IgD-negative memory B cell (primary cell): ENCODE data around the gene EHF. TPM values are rescaled to one million over a fixed set of nuclear protein-coding genes. Genes with fewer than 3 reads are reported as not detected.
"Not testable (repeated sequence)": the region's sequence is repeated elsewhere in the genome, so short reads cannot be mapped to it uniquely, and the experiment has no call there.

Experiments used
- H3K27ac Mint-ChIP-seq, 3 donors: one replicate each; pipeline ENCODE4 v1.8.0; 2020 to 2022; ENCODE audit warnings: mild to moderate bottlenecking in 3 of 3, mixed read lengths in 3 of 3, moderate library complexity in 1 of 3
- H3K27me3 Mint-ChIP-seq: one replicate; pipeline ENCODE4 v1.8.0; 2021; ENCODE audit warnings: mixed read lengths
- H3K36me3 Mint-ChIP-seq: one replicate; pipeline ENCODE4 v1.8.0; 2020; ENCODE audit warnings: mild to moderate bottlenecking, mixed read lengths
- H3K4me1 Mint-ChIP-seq, 3 donors: one replicate each; pipeline ENCODE4 v1.8.0; 2020 to 2022; ENCODE audit warnings: mixed read lengths in 3 of 3, mild to moderate bottlenecking in 1 of 3
- H3K4me3 Mint-ChIP-seq, 4 donors: one replicate each; pipeline ENCODE4 v1.8.0; 2020 to 2022; ENCODE audit warnings: mild to moderate bottlenecking in 4 of 4, mixed read lengths in 4 of 4, moderate library complexity in 3 of 4
- H3K9me3 Mint-ChIP-seq, 3 donors: one replicate each; pipeline ENCODE4 v1.8.0; 2020 to 2021; ENCODE audit warnings: mixed read lengths in 3 of 3, mild to moderate bottlenecking in 1 of 3
- polyA plus RNA-seq: library from polyadenylated mRNA; unstranded; fragments of 300-500 nt; fragmentation: Illumina TruSeq; gene quantifications from one replicate; pipeline ENCODE4 v1.2.3, GENCODE V29; 2021

The EHF gene
- polyA plus RNA-seq, 1 donor from 2014 or later: not detected

DNA sequence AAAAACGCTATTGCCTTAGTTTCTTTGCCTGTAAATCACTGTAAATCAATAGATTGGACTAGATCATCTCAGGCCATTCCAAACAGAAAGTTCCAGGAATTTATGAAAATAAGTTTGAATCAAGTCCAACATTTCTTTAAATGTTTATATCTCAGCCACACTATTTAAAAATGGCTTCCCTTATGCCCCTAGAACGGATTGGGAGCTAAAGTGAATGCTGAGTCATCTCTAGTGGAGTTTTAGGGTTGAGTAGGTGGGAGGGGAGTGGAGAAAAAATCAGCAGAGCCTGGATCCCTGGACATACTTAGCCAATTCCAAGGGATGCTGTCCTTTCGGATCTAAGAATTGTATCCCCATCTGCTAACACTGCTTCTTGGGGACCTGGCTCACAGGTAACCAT, 48.6 kb downstream of the EHF start:
- Mint-ChIP-seq H3K4me1 (peaks cover 0 to 8% (median 7%) of the 10 kb centered on the region in 3 donors), H3K36me3 (no peaks in the 10 kb centered on the region), H3K27ac (no peak overlapping the region), H3K9me3 (peaks cover 0 to 3% (median 1%) of the 10 kb centered on the region in 3 donors), H3K27me3 (peaks cover 13% of the 10 kb centered on the region), H3K4me3 (no peak overlapping the region)

GRCh38 chr11:34671117-34671516, 50.2 kb downstream of the EHF start:
- peaks cover 0 to 3% (median 1%) of the 10 kb centered on the region in 3 donors for H3K9me3 Mint-ChIP-seq
- no peak overlapping the region for H3K4me3 Mint-ChIP-seq
- peaks cover 0 to 8% (median 7%) of the 10 kb centered on the region in 3 donors for H3K4me1 Mint-ChIP-seq
- H3K36me3 Mint-ChIP-seq: no peaks in the 10 kb centered on the region
- H3K27ac Mint-ChIP-seq: no peak overlapping the region
- peaks cover 15% of the 10 kb centered on the region for H3K27me3 Mint-ChIP-seq

- H3K36me3 Mint-ChIP-seq: no peaks in the 10 kb centered on the region
- no peak overlapping the region for H3K27ac Mint-ChIP-seq
- H3K4me1 Mint-ChIP-seq: peaks cover 0 to 7% (median 7%) of the 10 kb centered on the region in 3 donors
- no peak overlapping the region for H3K4me3 Mint-ChIP-seq
- H3K27me3 Mint-ChIP-seq: peaks cover 11% of the 10 kb centered on the region
- peaks cover 0 to 3% (median 1%) of the 10 kb centered on the region in 3 donors for H3K9me3 Mint-ChIP-seq
These were observed 51.1 kb downstream of the EHF start for GRCh38 chr11:34671946-34672345.

DNA sequence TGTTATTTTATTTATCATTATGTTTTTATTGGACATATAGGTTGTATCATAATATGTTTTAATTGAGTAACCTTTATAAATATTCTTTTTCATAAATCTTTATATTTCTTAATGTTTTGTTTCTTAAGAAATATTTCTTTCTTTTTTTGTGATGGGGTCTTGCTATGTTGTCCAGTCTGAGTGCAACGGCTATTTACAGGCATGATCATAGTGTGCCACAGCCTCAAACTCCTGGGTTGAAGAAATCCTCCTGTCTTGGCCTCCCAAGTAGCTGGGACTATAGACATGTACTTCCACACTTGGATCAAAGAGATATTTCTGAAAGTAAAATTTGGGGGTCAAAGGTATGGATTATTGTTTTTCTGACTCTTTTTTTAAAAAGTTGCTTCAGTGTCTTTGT, 53.1 kb downstream of the EHF start:
- no peak overlapping the region for H3K4me3 Mint-ChIP-seq
- peaks cover 6% of the 10 kb centered on the region for H3K27me3 Mint-ChIP-seq
- H3K27ac Mint-ChIP-seq: no peak overlapping the region
- no peaks in the 10 kb centered on the region for H3K9me3 Mint-ChIP-seq
- H3K4me1 Mint-ChIP-seq: peaks cover 0 to 7% (median 7%) of the 10 kb centered on the region in 3 donors
- no peaks in the 10 kb centered on the region for H3K36me3 Mint-ChIP-seq

- H3K36me3 Mint-ChIP-seq: no peaks in the 10 kb centered on the region
- no peak overlapping the region for H3K4me3 Mint-ChIP-seq
- no peak overlapping the region for H3K27ac Mint-ChIP-seq
- H3K9me3 Mint-ChIP-seq: no peaks in the 10 kb centered on the region
- H3K27me3 Mint-ChIP-seq: peaks cover 6% of the 10 kb centered on the region
- H3K4me1 Mint-ChIP-seq: no peaks in the 10 kb centered on the region
These were observed 55.3 kb downstream of the EHF start for GRCh38 chr11:34676227-34676626.

DNA sequence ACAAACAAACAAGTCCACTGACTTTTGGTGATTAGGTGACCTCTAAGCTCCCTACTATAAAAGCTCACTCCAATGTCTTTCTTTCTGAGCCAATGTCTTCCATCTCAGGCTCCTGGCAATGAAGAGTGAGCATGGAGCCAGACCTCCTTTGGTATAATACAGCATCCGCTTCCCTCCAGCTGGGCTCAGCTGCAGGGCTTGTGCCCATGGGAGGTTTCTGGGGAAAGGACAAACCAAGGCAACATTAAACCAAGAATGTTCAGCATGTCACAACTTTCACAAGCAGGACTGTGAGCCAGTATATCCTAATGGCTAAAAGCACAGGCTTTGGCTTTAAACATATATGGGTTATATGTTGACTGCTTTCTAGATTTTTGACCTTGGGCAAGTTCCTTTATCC, 58.8 kb downstream of the EHF start:
- Mint-ChIP-seq H3K27ac (no peak overlapping the region), H3K9me3 (no peaks in the 10 kb centered on the region), H3K27me3 (peaks cover 3% of the 10 kb centered on the region), H3K4me3 (no peak overlapping the region), H3K4me1 (no peaks in the 10 kb centered on the region), H3K36me3 (no peaks in the 10 kb centered on the region)

- H3K36me3 Mint-ChIP-seq: no peaks in the 10 kb centered on the region
- H3K4me3 Mint-ChIP-seq: no peak overlapping the region
- no peaks in the 10 kb centered on the region for H3K9me3 Mint-ChIP-seq
- no peak overlapping the region for H3K27ac Mint-ChIP-seq
- peaks cover 3% of the 10 kb centered on the region for H3K27me3 Mint-ChIP-seq
- no peaks in the 10 kb centered on the region for H3K4me1 Mint-ChIP-seq
These were observed 59.3 kb downstream of the EHF start for GRCh38 chr11:34680206-34680605.

- no peak overlapping the region for H3K27ac Mint-ChIP-seq
- H3K9me3 Mint-ChIP-seq: no peaks in the 10 kb centered on the region
These were observed 60.2 kb downstream of the EHF start for GRCh38 chr11:34680918-34681586.

GRCh38 chr11:34682825-34683224, 61.9 kb downstream of the EHF start:
- H3K27me3 Mint-ChIP-seq: peaks cover 1% of the 10 kb centered on the region
- H3K27ac Mint-ChIP-seq: no peak overlapping the region
- H3K4me1 Mint-ChIP-seq: no peaks in the 10 kb centered on the region
- H3K9me3 Mint-ChIP-seq: no peaks in the 10 kb centered on the region
- H3K36me3 Mint-ChIP-seq: no peaks in the 10 kb centered on the region
- H3K4me3 Mint-ChIP-seq: no peak overlapping the region

More at GRCh38 chr11:34680918-34681586, 60.2 kb downstream of the EHF start:
- no peaks in the 10 kb centered on the region for H3K4me1 Mint-ChIP-seq
- H3K36me3 Mint-ChIP-seq: no peaks in the 10 kb centered on the region
- no peak overlapping the region for H3K4me3 Mint-ChIP-seq
- peaks cover 3% of the 10 kb centered on the region for H3K27me3 Mint-ChIP-seq

- no peaks in the 10 kb centered on the region for H3K4me1 Mint-ChIP-seq
- H3K27me3 Mint-ChIP-seq: peaks cover 1% of the 10 kb centered on the region
- no peaks in the 10 kb centered on the region for H3K9me3 Mint-ChIP-seq
- H3K27ac Mint-ChIP-seq: no peak overlapping the region
- no peak overlapping the region for H3K4me3 Mint-ChIP-seq
- H3K36me3 Mint-ChIP-seq: no peaks in the 10 kb centered on the region
These were observed 62.5 kb downstream of the EHF start for GRCh38 chr11:34683396-34683795.

- Mint-ChIP-seq H3K36me3 (no peaks in the 10 kb centered on the region), H3K27me3 (no peaks in the 10 kb centered on the region), H3K4me1 (no peaks in the 10 kb centered on the region), H3K27ac (no peak overlapping the region), H3K4me3 (no peak overlapping the region), H3K9me3 (no peaks in the 10 kb centered on the region)
These were observed 65.0 kb downstream of the EHF start for GRCh38 chr11:34685864-34686263.

DNA sequence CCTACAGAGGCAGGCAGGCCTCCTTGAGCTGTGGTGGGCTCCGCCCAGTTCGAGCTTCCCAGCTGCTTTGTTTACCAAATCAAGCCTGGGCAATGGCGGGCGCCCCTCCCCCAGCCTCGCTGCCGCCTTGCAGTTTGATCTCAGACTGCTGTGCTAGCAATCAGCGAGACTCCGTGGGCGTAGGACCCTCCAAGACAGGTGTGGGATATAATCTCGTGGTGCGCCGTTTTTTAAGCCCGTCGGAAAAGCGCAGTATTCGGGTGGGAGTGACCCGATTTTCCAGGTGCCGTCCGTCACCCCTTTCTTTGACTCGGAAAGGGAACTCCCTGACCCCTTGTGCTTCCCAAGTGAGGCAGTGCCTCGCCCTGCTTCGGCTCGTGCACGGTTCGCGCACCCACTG, 71.4 kb downstream of the EHF start:
- H3K4me3 Mint-ChIP-seq, H3K4me1 Mint-ChIP-seq, H3K36me3 Mint-ChIP-seq, H3K27ac Mint-ChIP-seq, H3K27me3 Mint-ChIP-seq: not testable (repeated sequence)
- peaks cover 0 to 13% (median 0%) of the 10 kb centered on the region in 3 donors for H3K9me3 Mint-ChIP-seq

GRCh38 chr11:34696862-34697261, 76.0 kb downstream of the EHF start:
- Mint-ChIP-seq H3K9me3 (peaks cover 0 to 13% (median 0%) of the 10 kb centered on the region in 3 donors), H3K27ac (no peak overlapping the region)

GRCh38 chr11:34706709-34707461, 86.0 kb downstream of the EHF start:
- peaks cover 4% of the 10 kb centered on the region for H3K36me3 Mint-ChIP-seq
- peaks cover under 1 to 18% (median 9%) of the 10 kb centered on the region in 3 donors for H3K9me3 Mint-ChIP-seq
- H3K4me3 Mint-ChIP-seq: no peak overlapping the region
- no peaks in the 10 kb centered on the region for H3K4me1 Mint-ChIP-seq
- no peak overlapping the region for H3K27ac Mint-ChIP-seq
- peaks cover 5% of the 10 kb centered on the region for H3K27me3 Mint-ChIP-seq

More at GRCh38 chr11:34696862-34697261, 76.0 kb downstream of the EHF start:
- Mint-ChIP-seq H3K36me3 (no peaks in the 10 kb centered on the region), H3K4me3 (no peak overlapping the region), H3K4me1 (no peaks in the 10 kb centered on the region), H3K27me3 (peaks cover 12% of the 10 kb centered on the region)

DNA sequence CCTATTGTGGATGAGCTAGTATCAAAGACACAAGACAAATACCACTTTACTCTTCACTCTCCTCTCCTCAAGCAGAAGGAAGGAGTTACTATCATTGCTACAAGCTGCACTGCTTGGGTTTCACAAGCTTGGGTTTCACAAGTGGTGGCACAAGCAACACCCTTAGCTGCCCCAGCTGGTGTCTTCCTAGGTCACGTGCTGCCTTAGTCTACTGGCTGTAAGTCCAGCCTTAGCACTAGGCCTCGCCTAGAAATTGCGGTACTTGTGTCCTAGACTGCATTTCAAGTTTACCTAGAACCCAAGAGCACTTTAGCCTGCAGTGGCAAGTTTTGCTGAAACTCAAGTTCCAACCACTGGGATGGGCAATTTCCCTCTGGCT, 86.6 kb downstream of the EHF start:
- H3K9me3 Mint-ChIP-seq: peaks cover 6 to 23% (median 15%) of the 10 kb centered on the region in 3 donors
- H3K36me3 Mint-ChIP-seq: peaks cover 4% of the 10 kb centered on the region
- H3K4me1 Mint-ChIP-seq: no peaks in the 10 kb centered on the region
- H3K4me3 Mint-ChIP-seq: no peak overlapping the region
- peaks cover 5% of the 10 kb centered on the region for H3K27me3 Mint-ChIP-seq
- no peak overlapping the region for H3K27ac Mint-ChIP-seq
